Transverse colon (tissue), 4 donors: ENCODE results near the gene RTKN.

ENCODE experiments used
- EP300 ChIP-seq: sonication (generic); formaldehyde crosslinking; IDR thresholded peaks from one replicate; pipeline ENCODE4 v1.6.1; 2017; ENCODE audit warnings: antibody characterized with exemption, low read depth
- POLR2A ChIP-seq: fragments of 450-650 bp; IDR thresholded peaks from one replicate; pipeline ENCODE4 v1.6.1; 2016; ENCODE audit warnings: antibody characterized with exemption, mild to moderate bottlenecking, moderate library complexity
- POLR2AphosphoS5 ChIP-seq, 3 donors: sonication (generic); formaldehyde crosslinking; IDR thresholded peaks; one replicate each; pipeline ENCODE4 v1.6.1; 2016; ENCODE audit warnings: antibody characterized with exemption in 3 of 3
- TF ChIP-seq, protein P1 (sequence below), 5 experiments: fragments of 200-600 bp in 3 of 5; fragments of 450-650 bp in 2 of 5; sonication (generic) in 3 of 5; IDR thresholded peaks; 1 replicate in 2 of 5; 2 replicates in 3 of 5; pipeline ENCODE4 v1.5.1; 2016 to 2017; ENCODE audit warnings: antibody characterized with exemption in 5 of 5, inconsistent platforms in 3 of 5, mild to moderate bottlenecking in 2 of 5, moderate library complexity in 1 of 5

GRCh38 chr2:74441690-74442482 lies at the start of gene RTKN:
- TF ChIP-seq, protein P1, sequence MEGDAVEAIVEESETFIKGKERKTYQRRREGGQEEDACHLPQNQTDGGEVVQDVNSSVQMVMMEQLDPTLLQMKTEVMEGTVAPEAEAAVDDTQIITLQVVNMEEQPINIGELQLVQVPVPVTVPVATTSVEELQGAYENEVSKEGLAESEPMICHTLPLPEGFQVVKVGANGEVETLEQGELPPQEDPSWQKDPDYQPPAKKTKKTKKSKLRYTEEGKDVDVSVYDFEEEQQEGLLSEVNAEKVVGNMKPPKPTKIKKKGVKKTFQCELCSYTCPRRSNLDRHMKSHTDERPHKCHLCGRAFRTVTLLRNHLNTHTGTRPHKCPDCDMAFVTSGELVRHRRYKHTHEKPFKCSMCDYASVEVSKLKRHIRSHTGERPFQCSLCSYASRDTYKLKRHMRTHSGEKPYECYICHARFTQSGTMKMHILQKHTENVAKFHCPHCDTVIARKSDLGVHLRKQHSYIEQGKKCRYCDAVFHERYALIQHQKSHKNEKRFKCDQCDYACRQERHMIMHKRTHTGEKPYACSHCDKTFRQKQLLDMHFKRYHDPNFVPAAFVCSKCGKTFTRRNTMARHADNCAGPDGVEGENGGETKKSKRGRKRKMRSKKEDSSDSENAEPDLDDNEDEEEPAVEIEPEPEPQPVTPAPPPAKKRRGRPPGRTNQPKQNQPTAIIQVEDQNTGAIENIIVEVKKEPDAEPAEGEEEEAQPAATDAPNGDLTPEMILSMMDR (IDR thresholded peaks at IDR 0.05) = peak in 2 of 5 experiments; percentile 34 to 65
- peak; percentile 68 to 94 (median 89) for TF ChIP-seq POLR2AphosphoS5 (IDR thresholded peaks at IDR 0.05)
- peak; percentile 89 for TF ChIP-seq POLR2A
- no peak for TF ChIP-seq EP300
